Activated T-cell treated with anti-CD3 and anti-CD28 coated beads for 48 hours (primary cell): ENCODE measurements around the gene PLEKHA3.

ENCODE experiments used
- DNase-seq: peaks from one replicate; pipeline ENCODE4 v3.0.0-alpha.2; 2020; ENCODE audit warnings: low read depth

PLEKHA3 gene

GRCh38 chr2:178478439-178479274 is 1.6 kb upstream of the PLEKHA3 start, which contains the start of gene FKBP7:
Gene FKBP7 (minus strand): TSS chr2:178478600. CDS start chr2:178478499, 101 bp downstream.
- DNase-seq = peak; percentile 75

DNA sequence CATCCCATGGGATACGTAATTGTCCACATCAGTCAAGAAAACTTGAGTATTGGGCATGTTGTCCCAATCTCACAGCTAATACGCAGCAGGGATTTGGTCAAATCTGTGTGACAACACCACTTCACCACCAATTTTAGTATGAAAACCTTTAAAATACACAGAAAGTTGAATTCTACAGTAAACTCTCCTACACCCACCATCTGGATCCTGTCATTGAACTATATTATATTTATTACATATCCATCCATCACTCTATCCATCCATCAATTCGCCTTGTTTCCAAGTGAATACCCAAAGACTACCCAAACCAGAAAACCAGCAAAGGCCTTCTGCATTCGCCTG is 1.0 kb upstream of the PLEKHA3 start:
- DNase-seq = no peak

DNA sequence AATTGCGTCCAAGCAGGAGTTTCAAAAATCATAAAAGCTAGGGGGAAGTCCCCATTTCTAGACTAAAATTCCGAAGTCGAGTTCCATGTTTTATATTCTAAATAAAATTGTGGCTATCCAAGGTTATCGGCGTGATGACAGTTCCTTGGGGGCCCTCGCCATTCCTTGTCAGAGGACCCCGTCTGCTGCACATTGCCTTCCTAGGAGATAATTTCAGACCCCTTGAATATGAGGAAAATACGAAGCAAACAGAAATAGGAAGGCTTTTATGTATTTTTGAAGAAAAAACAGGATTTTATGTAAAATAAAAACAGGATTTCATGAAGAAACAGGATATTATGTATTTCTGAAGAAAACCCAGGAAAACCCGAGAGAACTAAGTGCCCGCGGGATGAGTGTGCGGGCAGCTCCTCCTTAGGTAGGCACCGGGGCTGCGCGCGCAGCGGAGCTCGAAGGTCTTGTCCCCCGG is 465 bp upstream of the PLEKHA3 start:
- no peak for DNase-seq

GRCh38 chr2:178482437-178482836 is 2.2 kb downstream of the PLEKHA3 start:
- no peak for DNase-seq

DNA sequence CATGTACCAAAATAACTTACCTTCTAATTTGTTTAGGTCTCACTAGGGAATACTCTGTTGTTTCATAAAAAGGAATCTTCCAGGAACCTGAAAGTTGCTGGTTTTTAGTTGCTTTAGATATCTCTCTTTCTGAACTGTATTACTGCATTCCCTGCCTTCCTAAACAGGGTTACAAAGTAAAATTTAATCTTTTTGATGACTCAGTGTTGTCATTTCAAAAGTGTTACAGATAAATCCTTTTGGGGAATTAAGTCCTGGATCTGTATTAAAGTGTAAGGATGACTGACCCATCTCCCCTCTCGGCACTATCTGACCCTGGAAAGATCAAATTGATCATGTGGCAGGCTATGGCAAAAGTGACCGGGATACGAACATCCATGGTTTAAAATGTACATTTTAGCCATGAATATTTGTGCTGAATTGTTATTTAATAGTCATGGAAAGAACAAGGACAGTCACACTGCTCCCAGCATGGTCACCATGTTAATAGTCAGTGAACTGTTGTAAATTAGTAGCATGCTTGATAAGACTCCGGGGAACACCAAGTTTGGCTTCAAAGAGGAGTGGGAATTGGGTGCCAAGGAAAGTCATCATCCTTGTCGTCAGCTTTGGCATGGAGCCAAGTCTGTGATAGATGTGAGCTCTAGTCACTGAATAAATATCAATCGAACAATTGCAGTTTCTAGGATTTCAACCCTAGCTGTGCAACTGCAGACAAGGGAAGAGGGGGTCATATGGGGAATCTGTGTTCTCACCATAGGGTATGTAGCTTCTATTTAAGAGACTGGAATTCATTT is 4.2 kb downstream of the PLEKHA3 start:
- no peak for DNase-seq

DNA sequence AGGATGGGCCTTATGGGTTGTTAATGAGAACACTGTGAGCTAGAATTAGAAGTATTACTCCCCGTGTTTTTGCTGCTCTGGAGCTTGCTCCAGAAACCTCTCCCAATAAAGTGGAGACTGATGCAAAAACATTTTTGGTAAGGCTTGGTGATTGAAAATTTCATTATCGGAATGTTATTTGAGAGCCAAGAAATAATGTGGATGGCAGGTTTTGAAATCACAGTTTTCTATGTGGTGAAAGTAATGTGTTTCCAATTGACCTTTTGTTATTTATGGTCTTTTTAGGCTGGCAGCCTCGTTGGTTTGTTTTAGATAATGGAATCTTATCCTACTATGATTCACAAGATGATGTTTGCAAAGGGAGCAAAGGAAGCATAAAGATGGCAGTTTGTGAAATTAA is 5.1 kb downstream of the PLEKHA3 start:
- DNase-seq = no peak

DNA sequence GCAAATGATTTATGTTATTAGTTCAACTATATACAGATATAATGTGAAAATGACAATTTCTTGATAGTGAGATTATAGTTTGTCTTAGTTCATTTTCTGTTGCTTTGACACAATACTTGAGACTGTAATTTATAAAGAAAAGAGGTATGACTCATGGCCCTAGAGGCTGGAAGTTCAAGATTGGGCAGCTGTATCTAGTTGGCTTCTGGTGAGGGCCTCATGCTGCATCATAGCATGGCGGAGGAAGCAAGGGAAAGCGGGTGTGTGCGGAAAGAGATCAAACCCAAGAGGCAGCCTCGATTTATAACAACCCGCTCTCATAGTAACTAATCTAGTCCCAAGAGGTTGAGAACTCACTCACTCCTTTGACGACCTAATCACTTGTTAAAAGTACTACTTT is 11.4 kb downstream of the PLEKHA3 start:
- no peak for DNase-seq

DNA sequence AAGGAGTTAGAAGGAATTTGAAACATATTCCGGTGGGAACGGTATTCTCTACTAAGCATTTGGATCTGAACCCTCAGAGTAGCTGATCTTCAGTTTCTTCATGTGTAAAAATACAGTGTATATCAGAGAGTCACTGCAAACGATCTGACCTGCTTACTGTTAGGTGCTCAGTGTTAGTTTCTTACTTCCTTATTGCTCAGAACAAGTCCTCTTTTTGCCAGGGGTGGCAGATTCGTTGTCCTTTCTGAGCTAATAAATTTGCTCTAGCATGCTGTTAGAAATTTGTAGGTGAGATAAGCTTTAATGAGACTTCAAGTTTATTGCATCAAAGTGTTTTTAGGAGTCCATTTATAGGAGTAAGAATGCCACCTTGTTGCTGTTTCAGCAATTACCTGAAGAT is 15.8 kb downstream of the PLEKHA3 start:
- no peak for DNase-seq

DNA sequence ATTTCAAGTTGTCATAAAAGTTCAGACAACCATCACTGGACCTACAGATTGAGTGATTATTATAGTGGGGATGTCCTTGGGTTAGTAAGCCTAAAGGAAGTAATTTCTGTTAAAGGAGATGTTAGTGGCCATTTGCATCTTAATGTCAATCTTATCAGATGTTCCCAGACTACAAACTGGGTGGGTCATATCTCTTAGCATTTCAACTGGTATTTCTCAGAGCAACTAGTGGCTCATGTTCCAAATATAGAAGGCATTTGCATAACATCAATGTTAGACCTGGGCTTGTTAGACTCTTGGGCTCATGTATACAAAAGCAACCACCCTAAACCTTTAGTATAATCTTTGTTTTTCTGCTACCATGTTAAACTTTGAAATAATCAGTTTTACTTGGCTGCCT is 17.9 kb downstream of the PLEKHA3 start:
- DNase-seq = no peak

DNA sequence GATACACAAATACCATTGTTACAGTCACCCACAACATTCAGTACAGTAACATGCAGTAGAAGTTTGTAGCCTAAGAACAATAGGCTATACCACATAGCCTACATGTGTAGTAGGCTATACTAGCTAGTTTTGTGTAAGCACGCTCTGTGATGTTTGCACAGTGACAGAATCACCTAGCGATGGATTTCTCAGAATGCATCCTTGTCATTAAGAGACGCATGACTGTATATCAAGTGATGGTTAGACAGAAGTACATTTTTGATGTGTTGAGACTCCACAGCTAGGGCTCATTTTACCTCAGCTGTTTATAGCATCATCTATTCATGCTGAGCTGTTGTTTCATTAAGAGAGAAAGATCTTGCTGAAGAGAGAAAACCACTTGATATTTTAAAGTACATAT is 19.4 kb downstream of the PLEKHA3 start:
- DNase-seq = no peak

DNA sequence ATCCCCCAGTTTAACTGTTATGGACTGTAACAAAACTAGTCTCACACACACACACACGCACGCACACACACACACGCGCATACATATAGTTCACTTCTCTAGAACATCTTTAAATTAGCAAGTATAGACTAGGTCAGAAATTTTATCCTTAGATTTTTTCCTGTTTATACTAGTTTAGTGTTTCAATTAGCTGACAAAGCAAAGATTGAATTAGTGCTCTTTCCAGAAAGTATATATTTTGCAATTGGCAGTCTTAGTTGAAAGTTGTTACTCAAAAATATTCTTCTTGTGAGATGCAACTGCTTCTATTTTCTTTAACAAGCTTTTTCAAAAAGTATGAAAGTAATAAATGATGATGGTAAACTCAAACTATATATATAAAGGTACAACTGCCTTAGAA is 22.5 kb downstream of the PLEKHA3 start:
- DNase-seq = no peak

DNA sequence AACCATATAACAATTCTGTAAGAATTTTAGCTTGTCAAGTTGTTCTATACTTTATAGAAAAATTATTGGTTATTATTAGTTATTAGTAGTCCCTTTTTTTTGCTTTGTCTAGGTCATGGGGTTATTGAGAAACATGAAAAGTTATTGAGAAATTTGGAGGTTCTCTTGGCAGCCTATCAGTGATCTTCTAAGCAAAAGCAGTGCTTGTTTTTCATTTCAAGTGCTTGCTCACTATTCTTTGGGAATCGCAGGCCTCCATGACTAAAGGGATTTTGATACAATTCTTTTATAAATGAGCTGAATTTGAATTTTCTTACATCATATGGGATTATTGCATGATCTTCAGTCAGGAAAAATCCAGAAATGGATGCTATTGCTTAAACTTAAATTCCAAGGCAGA is 25.8 kb downstream of the PLEKHA3 start:
- DNase-seq = no peak

DNA sequence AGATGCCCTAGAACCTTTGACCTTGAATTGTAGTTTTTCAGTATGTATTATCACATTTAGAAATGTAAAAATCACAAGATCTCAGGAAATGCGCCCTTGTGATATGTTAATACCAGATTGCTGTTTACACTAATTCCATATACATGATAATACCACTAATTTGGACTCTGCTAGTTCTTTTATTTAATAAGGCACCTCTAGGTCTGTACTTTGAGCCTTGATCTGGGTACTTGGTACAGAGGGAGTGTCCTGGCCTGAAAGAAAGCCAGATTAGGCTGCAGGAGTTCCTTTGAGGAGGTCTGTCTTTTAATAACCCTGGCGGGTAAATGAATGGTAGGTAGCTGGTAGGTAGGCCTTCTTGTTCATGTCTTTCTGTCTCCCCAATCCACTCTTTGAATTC is 26.3 kb downstream of the PLEKHA3 start:
- DNase-seq = no peak

GRCh38 chr2:178506949-178507348 is 26.7 kb downstream of the PLEKHA3 start:
- no peak for DNase-seq

DNA sequence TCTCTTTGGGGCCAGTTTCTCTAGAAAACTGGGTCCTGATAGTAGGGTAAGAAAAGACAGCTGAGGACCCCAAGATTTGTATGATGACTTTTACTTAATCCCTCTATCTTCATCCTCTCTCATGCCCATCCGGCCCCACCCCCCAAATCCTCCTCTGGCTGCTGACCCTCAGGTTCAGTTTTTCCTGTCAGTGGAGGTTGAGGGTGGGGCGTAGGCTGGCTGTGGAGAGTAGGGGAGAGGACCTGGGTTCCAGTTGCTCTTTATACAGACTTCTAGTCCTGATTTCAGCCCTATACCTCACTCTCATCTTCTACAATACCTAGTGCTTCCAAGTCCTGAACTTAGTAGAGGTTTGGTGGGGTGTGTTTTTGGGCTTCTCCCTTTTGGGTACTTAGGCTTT is 28.4 kb downstream of the PLEKHA3 start:
- DNase-seq = no peak

GRCh38 chr2:178510384-178510783 is 30.1 kb downstream of the PLEKHA3 start:
- no peak for DNase-seq

DNA sequence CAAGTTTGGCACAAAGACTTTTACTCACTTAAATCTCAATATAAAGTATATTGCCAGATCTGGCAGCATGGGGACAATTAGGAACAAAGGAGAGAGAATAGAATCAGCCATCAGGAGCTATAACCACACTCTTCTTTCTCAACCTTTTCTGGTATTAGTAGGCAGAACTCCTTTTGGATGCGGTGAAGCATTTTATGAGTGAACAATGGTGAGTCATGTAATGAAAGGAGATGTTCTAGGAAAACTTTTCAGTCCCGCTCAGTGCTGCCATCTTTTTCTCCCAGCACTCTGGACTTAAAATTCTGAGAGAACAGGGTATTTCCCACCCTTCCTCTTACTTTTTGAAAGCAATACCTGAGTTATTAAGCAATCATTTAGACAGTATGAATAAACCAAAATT is 32.2 kb downstream of the PLEKHA3 start:
- DNase-seq = no peak

- DNase-seq = no peak
Observed at GRCh38 chr2:178513876-178514275, 33.6 kb downstream of the PLEKHA3 start.

DNA sequence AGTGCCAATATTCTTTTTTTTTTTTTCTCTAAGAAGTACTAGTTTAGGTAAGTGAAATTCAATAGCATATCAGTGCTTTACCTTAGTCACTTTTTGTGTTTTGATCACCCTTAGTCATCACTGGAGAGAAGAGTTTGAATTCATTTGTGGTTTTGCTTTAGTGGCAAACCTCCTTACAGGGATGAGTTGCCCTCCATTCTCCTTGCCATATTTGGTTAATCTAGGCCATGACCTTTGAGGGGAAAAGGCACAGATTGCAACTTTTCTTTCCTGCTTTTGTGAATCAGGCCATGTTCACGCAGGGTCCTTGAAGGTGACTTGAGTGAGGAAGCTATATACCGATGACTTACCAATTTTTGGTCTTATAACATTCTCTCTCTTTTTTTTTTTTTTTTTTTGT is 34.4 kb downstream of the PLEKHA3 start:
- DNase-seq = peak; percentile 19

GRCh38 chr2:178517496-178517895 is 37.2 kb downstream of the PLEKHA3 start:
- no peak for DNase-seq

DNA sequence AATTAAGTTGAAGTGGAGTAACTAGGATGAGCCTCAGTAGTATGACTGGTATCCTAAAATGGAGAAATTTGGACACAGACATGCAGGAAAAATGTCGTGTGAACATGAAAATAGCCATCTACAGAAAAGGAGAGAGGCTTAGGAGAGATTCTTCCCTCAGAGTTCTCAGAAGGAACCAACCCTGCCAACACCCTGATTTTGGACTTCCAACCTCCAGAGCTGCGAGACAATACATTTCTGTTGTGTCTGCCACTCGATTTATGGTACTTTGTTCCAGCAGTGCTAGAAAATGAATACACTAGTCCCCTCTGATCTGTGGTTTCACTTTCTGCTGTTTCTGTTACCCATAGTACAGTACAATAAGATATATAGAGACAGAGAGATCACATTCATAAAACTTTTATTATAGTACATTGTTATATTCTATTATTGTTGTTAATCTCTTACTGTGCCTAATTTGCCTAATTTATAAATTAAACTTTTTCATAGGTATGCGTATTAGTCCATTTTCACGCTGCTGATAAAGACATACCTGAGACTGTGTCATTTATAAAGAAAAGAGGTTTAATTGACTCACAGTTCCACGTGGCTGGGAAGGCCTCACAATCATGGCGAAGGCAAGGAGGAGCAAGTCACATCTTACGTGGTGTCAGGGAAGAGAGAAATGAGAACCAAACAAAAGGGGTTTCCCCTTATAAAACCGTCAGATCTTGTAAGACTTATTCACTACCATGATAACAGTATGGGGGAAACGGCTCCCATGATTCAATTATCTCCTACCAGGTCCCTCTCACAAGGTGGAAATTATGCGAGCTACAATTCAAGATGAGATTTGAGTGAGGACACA is 41.3 kb downstream of the PLEKHA3 start:
- peak; percentile 28 for DNase-seq

DNA sequence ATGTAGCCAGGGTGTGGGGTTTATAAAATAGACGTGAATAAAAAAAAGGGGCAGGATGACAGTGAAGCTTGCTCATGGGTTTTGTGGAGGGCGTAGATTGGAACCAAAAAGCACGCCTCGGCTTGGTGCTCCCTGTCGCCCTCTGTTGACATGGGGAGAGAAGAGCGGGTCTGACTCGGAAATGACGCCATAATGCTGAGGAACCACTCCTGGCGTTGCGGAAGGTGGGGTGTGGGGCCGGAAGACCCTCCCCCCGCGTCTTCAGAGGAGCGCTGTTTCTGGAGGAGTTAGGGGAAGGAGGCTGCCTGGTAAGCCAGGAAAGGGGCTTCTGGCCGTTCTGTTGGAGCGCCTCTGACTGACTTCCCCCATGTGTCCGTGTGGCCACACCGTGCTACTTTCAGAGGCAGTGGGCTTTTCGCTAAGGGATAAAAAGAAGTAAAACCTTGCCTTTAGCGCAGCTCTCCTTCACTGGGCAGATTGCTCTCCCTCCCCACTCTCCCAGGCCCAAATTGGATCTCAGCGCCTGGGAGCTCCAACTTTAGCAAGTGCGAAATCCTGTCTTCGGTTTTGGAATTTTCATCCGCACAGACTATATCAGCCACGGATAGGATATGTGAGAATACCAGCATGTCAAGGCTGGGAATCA is 42.8 kb downstream of the PLEKHA3 start:
- peak; percentile 75 for DNase-seq
